OCI-LY1 (cell line): ENCODE data around the gene ARHGAP8.

Source experiments
- CTCF ChIP-seq: fragments of 200-600 bp; sonication (generic), shearing (Covaris generic); IDR thresholded peaks from 2 replicates; pipeline ENCODE4 v1.5.1; 2017; ENCODE audit warnings: mild to moderate bottlenecking, antibody characterized with exemption, low read length, moderate library complexity, mixed read lengths
- EZH2 ChIP-seq: fragments of 200-600 bp; sonication (generic), shearing (Covaris generic); IDR thresholded peaks from 2 replicates; pipeline ENCODE4 v1.8.0; 2017; ENCODE audit warnings: borderline replicate concordance, mixed run types, mild to moderate bottlenecking, antibody characterized with exemption, low read length, moderate library complexity, mixed read lengths

DNA sequence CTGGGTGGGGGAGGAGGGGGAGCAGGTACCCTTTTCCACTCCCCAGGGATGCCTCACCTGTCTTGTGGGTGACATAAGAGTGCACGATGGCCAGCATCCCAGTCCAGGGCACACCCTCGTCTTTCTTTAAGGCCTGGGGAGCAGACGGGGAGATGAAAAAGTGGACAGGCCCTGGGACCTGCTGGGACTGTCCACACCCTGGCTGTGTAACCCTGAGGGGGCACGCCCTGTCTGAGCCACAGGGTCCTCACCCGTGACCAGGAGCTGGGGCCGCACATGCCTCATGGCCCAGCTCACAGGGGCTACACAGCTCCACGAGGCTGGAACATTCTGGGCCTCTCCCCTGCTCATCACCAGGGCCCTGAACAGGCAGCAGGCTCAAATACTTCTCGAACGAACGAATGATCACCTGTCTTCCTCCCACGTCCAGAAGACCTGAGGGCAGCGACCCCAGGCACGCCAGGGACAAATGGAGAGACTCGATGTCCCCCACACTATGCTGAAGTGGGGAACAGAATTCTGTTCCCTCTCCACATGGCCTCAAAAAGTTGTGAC lies 133.5 kb downstream of the ARHGAP8 start:
- TF ChIP-seq CTCF (no peak), EZH2 (no peak)
